HCT116 (cell line): ENCODE data around the gene SETD3.

ENCODE experiments used
- CBX3 ChIP-seq: IDR thresholded peaks from 2 replicates; pipeline ENCODE4 v1.6.1; 2012; ENCODE audit warnings: low read depth
- FOSL1 ChIP-seq: IDR thresholded peaks from 2 replicates; pipeline ENCODE4 v1.6.1; 2012; ENCODE audit warnings: low read depth
- JUND ChIP-seq: IDR thresholded peaks from 2 replicates; pipeline ENCODE4 v1.6.1; 2012
- POLR2A ChIP-seq: IDR thresholded peaks from 2 replicates; pipeline ENCODE4 v1.7.0; 2011; ENCODE audit warnings: borderline replicate concordance; ENCODE audit not compliant: insufficient read depth, insufficient read length; ENCODE audit errors: extremely low read depth
- SIN3A ChIP-seq: IDR thresholded peaks from 2 replicates; pipeline ENCODE4 v1.6.1; 2012; ENCODE audit warnings: low read depth
- SP1 ChIP-seq: IDR thresholded peaks from 2 replicates; pipeline ENCODE4 v1.6.1; 2012; ENCODE audit warnings: low read depth
- TCF7L2 ChIP-seq: IDR thresholded peaks from 2 replicates; pipeline ENCODE4 v1.7.0; 2011; ENCODE audit warnings: borderline replicate concordance, inconsistent platforms; ENCODE audit not compliant: insufficient read depth, insufficient read length; ENCODE audit errors: extremely low read depth
- ZNF274 ChIP-seq: fragments of 200-500 bp; sonication (Bioruptor generic); IDR thresholded peaks from 2 replicates; pipeline ENCODE4 v1.6.1; 2014; ENCODE audit warnings: mild to moderate bottlenecking, low read depth, low read length, inconsistent platforms
- TF ChIP-seq, protein P1 (sequence below): IDR thresholded peaks from 2 replicates; pipeline ENCODE4 v1.6.1; 2012
- TF ChIP-seq, protein P2 (sequence below), 3 experiments: fragments of 200-600 bp in 1 of 3; sonication (generic) in 1 of 3; IDR thresholded peaks in 2 of 3; conservative IDR thresholded peaks in 1 of 3; 2 replicates each; pipeline ENCODE4 v1.5.1; 2012 to 2017; ENCODE audit warnings: low read depth in 2 of 3, low read length in 2 of 3, antibody characterized with exemption in 1 of 3, borderline replicate concordance in 1 of 3, control low read depth in 1 of 3, mild to moderate bottlenecking in 1 of 3, mixed read lengths in 1 of 3, mixed run types in 1 of 3, moderate library complexity in 1 of 3; ENCODE audit not compliant: insufficient read depth in 1 of 3

- TF ChIP-seq, protein P1, sequence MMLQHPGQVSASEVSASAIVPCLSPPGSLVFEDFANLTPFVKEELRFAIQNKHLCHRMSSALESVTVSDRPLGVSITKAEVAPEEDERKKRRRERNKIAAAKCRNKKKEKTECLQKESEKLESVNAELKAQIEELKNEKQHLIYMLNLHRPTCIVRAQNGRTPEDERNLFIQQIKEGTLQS, result no peak
- TF ChIP-seq SP1 (no peak), ZNF274 (no peak), TCF7L2 (no peak), POLR2A (no peak), SIN3A (no peak), CBX3 (no peak), FOSL1 (no peak), JUND (no peak)
- TF ChIP-seq, protein P2, sequence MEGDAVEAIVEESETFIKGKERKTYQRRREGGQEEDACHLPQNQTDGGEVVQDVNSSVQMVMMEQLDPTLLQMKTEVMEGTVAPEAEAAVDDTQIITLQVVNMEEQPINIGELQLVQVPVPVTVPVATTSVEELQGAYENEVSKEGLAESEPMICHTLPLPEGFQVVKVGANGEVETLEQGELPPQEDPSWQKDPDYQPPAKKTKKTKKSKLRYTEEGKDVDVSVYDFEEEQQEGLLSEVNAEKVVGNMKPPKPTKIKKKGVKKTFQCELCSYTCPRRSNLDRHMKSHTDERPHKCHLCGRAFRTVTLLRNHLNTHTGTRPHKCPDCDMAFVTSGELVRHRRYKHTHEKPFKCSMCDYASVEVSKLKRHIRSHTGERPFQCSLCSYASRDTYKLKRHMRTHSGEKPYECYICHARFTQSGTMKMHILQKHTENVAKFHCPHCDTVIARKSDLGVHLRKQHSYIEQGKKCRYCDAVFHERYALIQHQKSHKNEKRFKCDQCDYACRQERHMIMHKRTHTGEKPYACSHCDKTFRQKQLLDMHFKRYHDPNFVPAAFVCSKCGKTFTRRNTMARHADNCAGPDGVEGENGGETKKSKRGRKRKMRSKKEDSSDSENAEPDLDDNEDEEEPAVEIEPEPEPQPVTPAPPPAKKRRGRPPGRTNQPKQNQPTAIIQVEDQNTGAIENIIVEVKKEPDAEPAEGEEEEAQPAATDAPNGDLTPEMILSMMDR (IDR thresholded peaks at IDR 0.05 in 2 of 3, conservative IDR thresholded peaks at IDR 0.05 in 1 of 3; ENCODE audit: borderline replicate concordance in 1 of 3, insufficient read depth in 1 of 3, low read depth in 2 of 3, low read length in 2 of 3), result no peak
These were observed 32.9 kb downstream of the SETD3 start for GRCh38 chr14:99447739-99448138.
